GM12891 (cell line): Measurements from ENCODE around the gene TANC1. TPM values are rescaled to one million over a fixed set of nuclear protein-coding genes. Genes with fewer than 3 reads are reported as not detected.

Experiments used
- DNase-seq: peaks from one replicate; pipeline ENCODE4 v3.0.0; 2011; ENCODE audit warnings: low spot score; ENCODE audit not compliant: insufficient read length
- FAIRE-seq: peaks from 2 replicates; lab custom pipeline; 2011; peaks lifted over from hg19 to GRCh38; lab: Jason Lieb, UNC
- PAX5 ChIP-seq: IDR thresholded peaks from 2 replicates; pipeline ENCODE4 v1.6.1; 2011; ENCODE audit warnings: low read length, moderate library complexity, mild to moderate bottlenecking; ENCODE audit not compliant: insufficient read depth, severe bottlenecking
- POLR2A ChIP-seq: IDR thresholded peaks from 2 replicates; pipeline ENCODE4 v1.6.1; 2011; ENCODE audit warnings: low read depth, low read length, control low read depth
- POLR2AphosphoS5 ChIP-seq: IDR thresholded peaks from 2 replicates; pipeline ENCODE4 v1.6.1; 2011; ENCODE audit warnings: low read depth, low read length, control low read depth
- POU2F2 ChIP-seq: IDR thresholded peaks from 2 replicates; pipeline ENCODE4 v1.6.1; 2011; ENCODE audit warnings: low read depth, mild to moderate bottlenecking, control low read depth, low read length, moderate library complexity
- SPI1 ChIP-seq: IDR thresholded peaks from 2 replicates; pipeline ENCODE4 v1.6.1; 2011; ENCODE audit warnings: low read depth, low read length, control low read depth
- TAF1 ChIP-seq: IDR thresholded peaks from 2 replicates; pipeline ENCODE4 v1.6.1; 2011; ENCODE audit warnings: low read depth, low read length, control low read depth
- polyA plus RNA-seq: library from polyadenylated mRNA; unstranded; fragments of >200 nt; gene quantifications from one replicate; pipeline ENCODE4 v1.2.1, GENCODE V29; 2012; ENCODE audit warnings: low read depth, missing spikeins, inconsistent platforms; ENCODE audit not compliant: missing spikeins

TANC1 gene
- polyA plus RNA-seq: 0.21 TPM

DNA sequence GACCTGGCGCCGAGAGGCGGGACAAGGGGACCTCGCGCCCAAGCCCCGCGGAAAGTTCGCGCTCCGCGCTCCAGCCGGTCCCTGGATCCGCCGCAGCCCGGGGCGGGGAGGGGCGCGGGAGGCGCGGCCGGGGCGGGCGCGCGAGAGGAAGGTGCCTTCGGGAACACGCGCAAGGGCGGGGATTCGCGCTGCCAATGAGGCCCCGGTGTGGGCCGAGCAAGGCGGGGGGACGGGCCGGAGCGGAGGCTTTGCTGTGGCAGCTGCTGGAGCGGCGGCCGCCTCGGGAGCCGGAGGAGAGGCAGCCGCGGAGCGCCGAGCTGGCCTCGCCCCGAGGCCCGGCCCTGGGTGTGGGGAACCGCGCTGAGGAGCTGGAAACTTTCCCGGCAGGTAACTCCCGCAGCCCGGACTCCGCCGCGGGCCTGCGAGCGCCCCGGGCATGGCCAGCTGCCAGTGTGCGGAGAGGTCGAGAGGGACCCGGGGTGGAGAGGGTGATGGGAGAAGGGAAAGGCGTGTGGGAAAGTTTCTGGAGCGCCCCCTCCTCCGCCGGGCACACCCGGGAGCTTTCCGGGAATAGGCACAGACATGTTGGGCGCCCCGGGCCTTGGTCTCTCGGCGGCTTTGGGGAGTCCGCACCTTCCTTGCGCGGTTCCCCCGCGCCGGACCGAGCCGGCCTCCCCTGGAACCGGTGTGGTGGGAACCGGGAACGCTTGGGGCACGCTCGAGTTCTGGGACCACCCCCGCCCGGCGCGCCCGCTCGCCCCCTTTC, at the start of gene TANC1:
Gene TANC1, plus strand, starts transcription at position 245 of the 766 bp plus-strand sequence. CDS start 97,271 bp downstream, outside the sequence.
- DNase-seq (peak; percentile 75), FAIRE-seq (no peak)
- TF ChIP-seq POU2F2: no peak
- no peak for TF ChIP-seq PAX5
- TF ChIP-seq POLR2AphosphoS5: no peak
- TF ChIP-seq POLR2A: no peak
- TF ChIP-seq SPI1: no peak
- no peak for TF ChIP-seq TAF1

DNA sequence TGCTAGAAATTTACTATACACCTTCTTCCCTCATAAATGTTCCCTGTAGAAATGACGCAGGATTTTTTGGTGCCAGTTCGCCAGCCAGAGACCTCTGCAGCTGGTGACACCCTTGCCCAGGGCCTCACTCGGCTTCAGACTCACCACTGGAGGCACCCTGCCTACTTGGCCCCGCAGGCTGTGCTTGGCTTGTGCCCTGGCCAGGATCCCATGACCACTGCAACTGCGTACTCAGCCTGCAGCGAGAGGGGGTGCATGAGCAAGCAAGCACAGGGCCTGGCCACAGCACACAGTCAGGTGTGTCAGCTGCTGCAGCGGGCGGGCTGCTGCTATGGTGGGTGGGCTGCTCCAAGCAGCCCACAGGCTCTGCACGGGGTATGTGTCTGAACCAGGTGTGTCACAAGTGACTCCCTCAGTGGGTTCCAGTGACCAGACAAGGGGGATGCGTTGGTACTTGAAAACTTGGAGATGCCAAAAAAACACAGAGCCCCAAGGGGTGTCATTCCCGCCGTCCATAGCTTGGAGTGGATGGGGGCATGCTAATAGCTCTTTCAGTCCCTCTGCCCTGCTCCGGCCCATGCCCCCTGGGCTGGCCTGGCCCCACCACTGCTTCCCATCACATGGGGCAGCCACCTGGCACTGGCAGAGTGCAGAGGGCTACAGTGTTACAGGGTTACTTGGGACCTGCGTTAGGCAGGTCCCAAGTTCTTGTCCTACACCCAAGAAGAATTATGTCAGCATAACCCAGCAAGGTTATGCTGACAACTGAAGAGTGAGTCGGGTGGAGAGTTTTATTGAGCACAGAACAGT, 46.6 kb upstream of the TANC1 start:
- DNase-seq (no peak), FAIRE-seq (no peak)

DNA sequence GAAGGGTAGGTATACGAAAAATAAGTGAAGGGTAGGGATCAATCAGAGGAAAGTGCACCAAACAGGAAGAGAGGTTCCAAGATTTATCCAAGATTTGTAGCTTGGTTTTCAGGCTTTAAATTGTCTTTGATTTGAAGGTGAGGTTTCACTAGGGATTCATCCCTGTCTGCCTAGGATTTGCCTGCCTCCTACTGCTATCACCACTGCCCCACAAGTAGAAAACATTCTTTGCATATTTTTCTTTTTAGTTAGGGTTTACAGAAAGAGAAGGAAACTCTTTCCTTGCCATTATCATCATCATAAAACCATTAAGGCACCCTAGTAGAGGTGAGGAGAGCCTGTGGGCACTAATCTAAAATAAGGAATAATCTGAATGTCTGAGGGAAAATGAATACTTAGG, 45.8 kb upstream of the TANC1 start:
- FAIRE-seq (no peak), DNase-seq (no peak)
- TF ChIP-seq SPI1 (no peak), POLR2A (no peak), PAX5 (no peak), POLR2AphosphoS5 (no peak), TAF1 (no peak), POU2F2 (no peak)

More for the DNA sequence above, 46.6 kb upstream of the TANC1 start:
- TF ChIP-seq SPI1 (no peak), POU2F2 (no peak), TAF1 (no peak), POLR2A (no peak), POLR2AphosphoS5 (no peak), PAX5 (no peak)

DNA sequence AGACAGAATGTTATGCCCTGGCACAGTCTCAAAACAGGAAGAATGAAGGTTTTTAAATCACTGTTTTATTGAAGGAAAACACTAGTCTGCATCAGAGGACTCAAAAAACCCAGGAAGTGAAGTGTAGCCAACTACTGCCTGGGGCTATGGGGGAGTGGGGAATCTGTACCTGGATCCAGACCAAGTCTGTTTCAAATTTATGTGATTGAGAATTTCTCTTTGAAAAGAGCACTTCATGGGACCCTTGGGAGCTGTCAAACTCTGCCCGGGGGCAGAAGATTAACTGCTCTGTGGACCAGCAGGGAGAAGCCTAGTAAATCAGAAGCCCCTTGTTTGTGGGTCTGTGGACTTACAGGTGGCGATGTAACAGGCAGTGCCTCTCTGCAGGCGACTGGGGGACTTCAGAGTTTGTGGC, 45.3 kb upstream of the TANC1 start:
- TF ChIP-seq POU2F2 (no peak), POLR2AphosphoS5 (no peak), POLR2A (no peak), PAX5 (no peak), SPI1 (no peak), TAF1 (no peak)
- no peak for FAIRE-seq
- no peak for DNase-seq

DNA sequence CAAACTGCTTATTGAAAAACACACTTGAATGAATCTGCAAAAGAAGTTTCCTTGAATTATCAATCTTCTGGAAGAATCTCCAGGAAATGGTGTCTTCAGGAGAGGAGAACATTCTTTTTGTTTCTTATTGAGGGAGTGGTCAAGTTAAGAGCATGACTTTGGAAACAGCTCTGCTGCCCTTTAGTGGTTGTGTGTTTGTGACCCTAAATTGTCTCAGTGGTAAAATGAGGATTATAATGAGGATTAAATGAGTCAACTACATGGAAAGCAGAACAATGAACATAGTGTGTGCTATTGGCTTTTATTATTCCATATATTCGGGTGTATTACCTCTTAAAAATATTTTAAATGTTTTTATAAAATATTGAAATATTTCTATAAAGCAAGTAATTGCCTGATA, 44.8 kb upstream of the TANC1 start:
- TF ChIP-seq SPI1: no peak
- DNase-seq (no peak), FAIRE-seq (no peak)

DNA sequence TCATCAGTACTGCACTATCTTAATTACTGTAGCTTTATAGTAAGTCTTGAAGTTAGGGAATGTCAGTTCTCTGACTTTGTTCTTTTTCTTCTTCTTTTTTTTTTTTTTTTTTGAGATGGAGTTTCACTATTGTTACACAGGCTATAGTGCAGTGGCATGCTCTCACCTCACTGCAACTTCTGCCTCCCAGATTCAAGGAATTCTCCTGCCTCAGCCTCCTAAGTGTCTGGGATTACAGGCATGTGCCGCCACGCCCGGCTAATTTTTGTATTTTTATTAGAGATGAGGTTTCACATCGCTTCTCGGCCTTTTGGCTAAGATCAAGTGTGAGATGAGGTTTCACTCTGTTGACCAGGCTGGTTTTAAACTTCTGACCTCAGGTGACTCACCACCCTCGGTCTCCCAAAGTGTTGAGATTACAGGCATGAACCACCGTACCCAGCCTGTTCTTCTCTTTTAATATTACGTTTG, 41.9 kb upstream of the TANC1 start:
- DNase-seq: no peak
- no peak for FAIRE-seq
- TF ChIP-seq TAF1: no peak
- no peak for TF ChIP-seq PAX5
- TF ChIP-seq POU2F2: no peak
- TF ChIP-seq POLR2A: no peak
- TF ChIP-seq SPI1: no peak
- no peak for TF ChIP-seq POLR2AphosphoS5

DNA sequence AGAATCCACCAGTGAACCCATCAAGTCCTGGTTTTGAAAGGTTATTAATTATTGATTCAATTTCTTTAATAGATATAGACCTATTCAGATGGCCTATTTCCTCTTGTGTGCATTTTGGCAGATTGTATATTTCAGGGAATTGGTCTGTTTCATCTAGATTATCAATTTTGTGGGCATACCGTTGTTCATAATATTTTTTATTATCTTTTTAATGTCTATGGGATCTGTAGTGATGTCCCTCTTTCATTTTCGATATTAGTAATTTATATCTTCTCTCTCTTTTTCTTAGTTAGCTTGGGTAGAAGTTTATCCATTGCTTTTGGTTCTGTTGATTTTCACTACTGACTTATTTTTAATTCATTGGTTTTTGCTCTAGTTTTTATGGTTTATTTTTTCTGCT, 39.9 kb upstream of the TANC1 start:
- FAIRE-seq: no peak

DNA sequence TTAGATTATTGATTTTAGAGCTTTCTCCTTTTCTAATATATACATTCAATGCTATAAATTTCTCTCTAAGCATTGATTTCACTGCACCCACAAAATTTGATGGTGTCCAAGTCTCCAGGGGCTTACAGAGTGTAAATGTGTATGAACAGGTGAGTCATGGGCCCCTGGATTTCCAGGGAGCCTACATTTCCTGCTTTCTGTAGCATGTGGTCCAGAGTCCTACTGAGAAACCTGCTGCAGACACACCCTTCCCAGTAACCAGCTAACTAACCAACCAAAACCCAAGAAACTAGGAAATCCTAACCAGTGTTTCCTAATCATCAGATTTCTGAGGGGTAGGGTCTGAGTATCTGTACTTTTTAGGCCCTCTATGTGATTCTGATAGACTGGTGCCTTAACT, 39.5 kb upstream of the TANC1 start:
- TF ChIP-seq POU2F2 (no peak), POLR2A (no peak), TAF1 (no peak), SPI1 (no peak), PAX5 (no peak), POLR2AphosphoS5 (no peak)
- FAIRE-seq: no peak
- no peak for DNase-seq

More for the DNA sequence above, 39.9 kb upstream of the TANC1 start:
- DNase-seq: no peak
- TF ChIP-seq POU2F2 (no peak), TAF1 (no peak), PAX5 (no peak), POLR2AphosphoS5 (no peak), POLR2A (no peak), SPI1 (no peak)

DNA sequence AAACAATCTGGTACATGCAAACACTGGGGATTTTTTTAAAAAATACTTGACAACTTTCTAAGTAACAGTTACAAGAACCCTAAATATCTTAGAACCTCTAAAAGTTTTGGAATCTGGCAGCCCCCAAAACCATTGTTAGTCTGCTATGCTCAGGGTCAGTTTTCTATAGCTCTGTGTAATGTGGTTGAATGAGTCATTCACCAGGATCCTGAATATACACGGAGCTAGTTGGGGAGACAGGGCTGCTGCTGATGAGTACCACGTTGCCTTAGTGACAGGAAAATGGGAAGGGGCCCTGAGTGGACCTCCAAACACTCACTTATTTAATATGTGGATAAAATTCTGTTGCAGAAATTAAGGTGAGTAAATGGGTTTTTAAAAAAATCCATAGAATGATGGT, 36.9 kb upstream of the TANC1 start:
- TF ChIP-seq TAF1 (no peak), POLR2AphosphoS5 (no peak), SPI1 (no peak), PAX5 (no peak), POU2F2 (no peak), POLR2A (no peak)
- FAIRE-seq: no peak

More for the DNA sequence above, 36.9 kb upstream of the TANC1 start:
- no peak for DNase-seq
